ENCODE results near the gene SHLD1.
"Not testable (repeated sequence)": the region's sequence is repeated elsewhere in the genome, so short reads cannot be mapped to it uniquely, and the experiment has no call there.

Gene SHLD1

GRCh38 chr20:5748246-5748645 is 2.0 kb upstream of the SHLD1 start:
- no peak overlapping the region; the same call in 1 of the 2 replicates for H2AFZ ChIP-seq (ENCODE audit: low read depth, low read length)
- no peak for TF ChIP-seq EZH2 (IDR thresholded peaks at IDR 0.05; ENCODE audit: borderline replicate concordance, low read depth, low read length, severe bottlenecking)
- no peak for TF ChIP-seq CTCF (IDR thresholded peaks at IDR 0.05; ENCODE audit: borderline replicate concordance, extremely low read depth, low read length, poor library complexity, severe bottlenecking)
- DNase-seq (no peak), ATAC-seq (ENCODE audit: insufficient read depth, low read depth) (no peak)
- peaks cover 25% of the 10 kb centered on the region for H3K4me1 ChIP-seq (ENCODE audit: insufficient read depth, low read length)
- no peak overlapping the region for H3K27ac ChIP-seq (ENCODE audit: low read length)
- H3K27me3 ChIP-seq (ENCODE audit: insufficient read depth, low read length, poor library complexity), result no peaks in the 10 kb centered on the region
- H3K9me3 ChIP-seq (ENCODE audit: insufficient read depth, low read length, severe bottlenecking), result no peaks in the 10 kb centered on the region
- H3K4me2 ChIP-seq (ENCODE audit: insufficient read depth, low read length), result no peak overlapping the region
- H3K9ac ChIP-seq (ENCODE audit: low read depth, low read length), result no peak overlapping the region
- no peaks in the 10 kb centered on the region; the same call in 1 of the 2 replicates for H3K36me3 ChIP-seq (ENCODE audit: insufficient read depth, low read length)
- H3K4me3 ChIP-seq (ENCODE audit: low read depth in 1 of 2, low read length in 2 of 2), result no peak overlapping the region
- peaks cover 21% of the 10 kb centered on the region for H3K79me2 ChIP-seq (ENCODE audit: insufficient read depth, low read length)
- H4K20me1 ChIP-seq (ENCODE audit: insufficient read depth, low read length), result no peaks in the 10 kb centered on the region

- H2AFZ ChIP-seq (ENCODE audit: low read depth, low read length), result peak overlapping the region; percentile 92
- H4K20me1 ChIP-seq (ENCODE audit: insufficient read depth, low read length); H3K9ac ChIP-seq (ENCODE audit: low read depth, low read length); H3K36me3 ChIP-seq (ENCODE audit: insufficient read depth, low read length); H3K9me3 ChIP-seq (ENCODE audit: insufficient read depth, low read length, severe bottlenecking); ATAC-seq (ENCODE audit: insufficient read depth, low read depth); DNase-seq; H3K27me3 ChIP-seq (ENCODE audit: insufficient read depth, low read length, poor library complexity): not testable (repeated sequence)
- peaks cover 21% of the 10 kb centered on the region for H3K79me2 ChIP-seq (ENCODE audit: insufficient read depth, low read length)
- H3K4me3 ChIP-seq (ENCODE audit: low read depth in 1 of 2, low read length in 2 of 2), result peak overlapping the region in 1 of 2 experiments; percentile 80; a peak in 2 of 4 replicates
- peak overlapping the region; percentile 81 for H3K27ac ChIP-seq (ENCODE audit: low read length)
- H3K4me1 ChIP-seq (ENCODE audit: insufficient read depth, low read length), result peaks cover 25% of the 10 kb centered on the region
- peak overlapping the region; percentile 90 for H3K4me2 ChIP-seq (ENCODE audit: insufficient read depth, low read length)
Measured at GRCh38 chr20:5749512-5749951, 669 bp upstream of the SHLD1 start.

- Histone ChIP-seq H4K20me1 (ENCODE audit: insufficient read depth, low read length) (no peaks in the 10 kb centered on the region), H3K27ac (ENCODE audit: low read length) (no peak overlapping the region), H3K4me3 (ENCODE audit: low read depth in 1 of 2, low read length in 2 of 2) (no peak overlapping the region), H3K9ac (ENCODE audit: low read depth, low read length) (no peak overlapping the region), H3K4me1 (ENCODE audit: insufficient read depth, low read length) (peaks cover 25% of the 10 kb centered on the region), H2AFZ (ENCODE audit: low read depth, low read length) (no peak overlapping the region), H3K4me2 (ENCODE audit: insufficient read depth, low read length) (peak overlapping the region; percentile 90; the same call in 1 of the 2 replicates), H3K27me3 (ENCODE audit: insufficient read depth, low read length, poor library complexity) (no peaks in the 10 kb centered on the region), H3K36me3 (ENCODE audit: insufficient read depth, low read length) (no peaks in the 10 kb centered on the region; the same call in 1 of the 2 replicates), H3K9me3 (ENCODE audit: insufficient read depth, low read length, severe bottlenecking) (no peaks in the 10 kb centered on the region), H3K79me2 (ENCODE audit: insufficient read depth, low read length) (peaks cover 24% of the 10 kb centered on the region)
- ATAC-seq (ENCODE audit: insufficient read depth, low read depth), result no peak
- TF ChIP-seq EZH2 (IDR thresholded peaks at IDR 0.05; ENCODE audit: borderline replicate concordance, low read depth, low read length, severe bottlenecking), result no peak
- TF ChIP-seq CTCF (IDR thresholded peaks at IDR 0.05; ENCODE audit: borderline replicate concordance, extremely low read depth, low read length, poor library complexity, severe bottlenecking), result no peak
- no peak for DNase-seq
Measured at GRCh38 chr20:5751856-5752255, 1.7 kb downstream of the SHLD1 start.

- Histone ChIP-seq H2AFZ (ENCODE audit: low read depth, low read length) (no peak overlapping the region), H3K27ac (ENCODE audit: low read length) (no peak overlapping the region), H3K36me3 (ENCODE audit: insufficient read depth, low read length) (peaks cover 9% of the 10 kb centered on the region), H4K20me1 (ENCODE audit: insufficient read depth, low read length) (no peaks in the 10 kb centered on the region), H3K27me3 (ENCODE audit: insufficient read depth, low read length, poor library complexity) (no peaks in the 10 kb centered on the region), H3K9ac (ENCODE audit: low read depth, low read length) (no peak overlapping the region), H3K9me3 (ENCODE audit: insufficient read depth, low read length, severe bottlenecking) (no peaks in the 10 kb centered on the region), H3K4me3 (ENCODE audit: low read depth in 1 of 2, low read length in 2 of 2) (no peak overlapping the region), H3K4me2 (ENCODE audit: insufficient read depth, low read length) (no peak overlapping the region), H3K79me2 (ENCODE audit: insufficient read depth, low read length) (peaks cover 28% of the 10 kb centered on the region), H3K4me1 (ENCODE audit: insufficient read depth, low read length) (peaks cover 25% of the 10 kb centered on the region)
- ATAC-seq (ENCODE audit: insufficient read depth, low read depth), result no peak
- TF ChIP-seq CTCF (IDR thresholded peaks at IDR 0.05; ENCODE audit: borderline replicate concordance, extremely low read depth, low read length, poor library complexity, severe bottlenecking) (no peak), EZH2 (IDR thresholded peaks at IDR 0.05; ENCODE audit: borderline replicate concordance, low read depth, low read length, severe bottlenecking) (no peak)
- DNase-seq, result no peak
Measured at GRCh38 chr20:5753814-5754213, 3.6 kb downstream of the SHLD1 start.

Data from DND-41 (cell line).